ENCODE measurements around the gene PLSCR3.

The PLSCR3 gene

DNA sequence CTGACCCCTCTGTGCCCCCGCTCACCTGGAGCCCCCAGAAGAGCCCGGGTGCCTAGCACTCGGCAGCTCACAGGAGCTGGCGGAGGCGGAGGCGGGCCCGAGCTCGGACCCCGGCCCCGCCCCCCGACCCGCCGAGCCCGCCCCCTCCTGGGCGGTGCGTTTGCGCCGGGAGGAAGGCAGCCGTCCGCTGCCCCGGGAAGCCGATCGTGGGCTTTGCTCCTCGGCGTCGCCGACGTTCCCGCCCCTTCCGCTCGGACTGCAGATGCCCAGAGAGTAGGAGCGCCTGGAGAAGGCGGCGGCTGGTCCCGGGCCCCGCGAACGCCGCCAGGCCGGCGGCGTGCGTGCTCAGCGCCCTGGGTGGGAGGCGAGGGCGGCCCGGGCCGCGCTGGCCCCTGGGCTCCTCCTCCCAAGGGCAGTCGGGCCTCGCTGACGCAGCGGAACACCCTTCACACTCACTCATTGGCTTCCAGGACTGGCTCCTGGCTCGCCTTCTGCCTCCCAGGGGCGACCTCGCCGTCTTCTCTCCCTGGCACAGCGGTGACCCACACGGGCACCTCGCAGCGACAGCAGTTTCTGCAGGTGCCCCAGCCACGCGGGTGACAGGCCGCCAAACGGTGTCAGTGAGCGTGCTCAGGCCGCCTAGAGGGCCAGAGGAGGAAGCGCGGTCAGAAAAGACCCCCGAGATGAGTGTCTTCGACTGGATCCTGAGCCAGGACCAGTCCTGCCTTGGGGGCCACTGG lies at the start of gene PLSCR3:
TSS of gene PLSCR3 (minus strand) at position 74 of the 740 bp plus-strand sequence. CDS start 415 bp downstream, outside the sequence.
- peak; percentile 81 for DNase-seq

DNA sequence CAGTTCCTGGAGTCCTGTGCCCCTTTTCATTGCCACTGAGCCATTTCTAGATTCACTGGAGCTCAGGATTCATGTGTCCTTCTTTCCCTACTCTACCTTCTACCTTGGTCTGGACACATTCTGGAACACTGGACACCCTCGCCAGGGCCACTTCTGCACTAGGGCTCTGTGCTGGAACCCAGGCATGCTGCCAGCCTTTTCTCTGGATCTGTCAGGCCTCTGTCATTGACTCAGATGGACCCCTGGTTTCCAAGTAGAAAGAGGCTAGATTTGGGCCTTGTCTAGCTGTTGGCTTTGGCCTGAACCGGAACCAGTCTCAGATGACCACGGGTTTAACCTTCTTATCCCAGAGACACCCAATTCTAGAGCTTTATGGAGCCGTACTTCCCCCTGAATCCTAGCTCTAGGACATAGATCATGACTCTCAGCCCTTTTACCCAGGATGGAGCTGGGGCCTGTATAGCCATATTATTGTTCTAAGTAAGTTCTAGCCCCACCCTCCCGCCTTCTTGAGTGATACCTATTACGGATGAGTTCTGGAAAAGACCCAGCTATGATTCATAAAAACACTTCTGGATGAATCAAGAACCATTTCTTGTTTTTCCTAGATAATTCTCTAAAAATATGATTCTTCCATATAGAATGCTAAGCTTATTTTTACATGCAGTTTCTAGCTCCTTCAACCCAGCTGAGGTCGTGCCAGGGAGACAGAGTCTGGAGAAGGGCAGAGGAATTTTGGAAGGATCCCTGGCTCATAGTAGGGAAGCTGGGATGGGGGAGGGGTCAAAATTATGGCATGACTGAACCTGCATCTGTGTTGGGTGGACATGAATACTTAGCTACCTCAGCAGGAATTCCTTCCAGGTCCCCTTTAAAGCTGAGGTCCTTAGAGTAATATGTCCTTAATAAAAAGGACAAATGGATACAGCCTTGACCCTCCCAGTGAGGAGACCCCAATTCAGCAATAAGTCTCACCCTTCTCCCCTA lies 49.5 kb upstream of the PLSCR3 start:
- no peak for DNase-seq

DNA sequence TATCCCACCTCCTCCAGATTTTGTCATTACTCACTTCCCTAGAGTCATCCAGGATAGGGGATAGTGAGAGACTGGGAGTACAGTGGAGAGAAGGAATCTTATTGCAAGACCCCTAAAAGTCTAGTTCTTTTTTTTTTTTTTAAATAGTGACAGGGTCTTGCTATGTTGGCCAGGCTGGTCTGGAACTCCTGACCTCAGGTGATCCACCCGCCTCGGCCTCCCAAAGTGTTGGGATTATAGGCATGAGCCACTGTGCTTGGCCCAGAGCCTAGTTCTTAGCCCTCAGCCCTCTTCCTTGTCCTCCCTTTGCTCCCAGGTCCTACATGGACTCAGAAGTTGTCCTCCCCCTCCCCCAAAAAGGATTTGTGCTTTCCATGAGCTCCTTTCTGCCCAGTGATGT lies 47.8 kb upstream of the PLSCR3 start:
- no peak for DNase-seq

DNA sequence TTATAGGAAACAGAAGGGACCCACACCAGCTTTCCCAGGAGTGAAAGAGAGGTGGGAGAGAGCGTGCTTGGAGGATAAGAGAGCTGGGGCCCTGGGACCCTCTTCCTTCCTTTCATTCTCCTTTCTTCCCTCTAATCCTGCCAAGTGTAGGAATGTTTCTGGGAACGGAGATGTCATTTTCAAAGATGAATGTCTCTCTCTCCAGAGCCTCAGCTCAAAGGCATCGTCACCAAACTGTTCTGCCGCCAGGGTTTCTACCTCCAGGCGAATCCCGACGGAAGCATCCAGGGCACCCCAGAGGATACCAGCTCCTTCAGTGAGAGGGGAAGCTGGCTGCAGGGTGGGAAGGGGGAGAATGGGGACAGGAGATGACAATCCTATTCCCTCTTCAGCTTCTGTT lies 46.9 kb upstream of the PLSCR3 start:
- no peak for DNase-seq

DNA sequence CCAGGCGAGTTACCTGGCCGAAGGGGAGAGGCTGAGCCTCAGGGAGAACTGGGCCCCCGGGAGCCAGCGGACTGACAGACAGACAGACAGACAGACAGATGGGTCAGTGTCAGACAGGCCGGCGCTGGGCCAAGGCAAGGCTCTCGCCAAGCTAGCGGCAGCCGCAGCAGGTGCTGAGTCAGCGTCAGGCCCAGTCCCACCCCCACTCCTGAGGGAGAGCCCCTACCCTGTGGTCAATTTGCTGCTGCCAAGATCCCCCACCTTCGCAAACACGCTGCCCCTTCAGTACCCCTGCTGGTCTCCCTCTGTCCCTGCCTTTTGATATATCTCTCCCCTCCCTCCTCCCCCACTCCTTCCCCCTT lies 46.5 kb upstream of the PLSCR3 start:
- DNase-seq, result no peak

DNA sequence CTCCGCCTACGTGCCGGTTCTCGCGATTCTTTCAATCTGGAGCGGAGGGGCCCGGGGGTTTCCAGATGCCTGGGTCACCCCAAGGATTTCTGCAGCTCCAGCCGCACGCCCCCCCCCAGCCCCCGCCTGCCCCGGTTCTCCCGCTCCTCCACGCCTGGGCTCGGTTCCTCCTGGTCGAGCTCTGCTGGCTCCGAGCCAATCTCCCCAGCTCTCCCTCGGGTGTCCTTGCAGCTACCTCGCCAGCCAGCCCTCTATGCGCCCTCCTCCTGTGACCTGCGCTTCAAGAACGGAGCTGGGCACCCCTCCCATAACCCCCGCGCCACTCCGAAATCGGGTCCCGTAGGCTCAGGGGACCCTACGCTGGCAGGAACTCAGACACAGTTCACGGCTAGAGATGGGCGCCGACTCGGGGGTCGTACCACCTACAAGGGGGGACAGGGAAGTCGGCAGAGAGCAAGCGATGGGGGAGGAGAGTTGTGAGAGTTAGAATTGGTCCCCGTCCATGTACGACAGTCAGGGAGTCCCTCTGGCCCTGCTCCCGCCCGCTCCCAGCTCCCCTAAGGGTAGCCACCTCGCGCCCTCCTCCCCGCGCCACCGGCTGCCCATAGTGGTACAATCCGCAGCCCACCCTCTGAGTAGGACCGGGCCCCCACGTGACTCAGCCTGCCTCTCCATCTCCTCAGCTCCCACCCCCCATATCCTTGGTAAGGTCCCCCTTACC lies 45.9 kb upstream of the PLSCR3 start:
- DNase-seq, result peak; percentile 21

DNA sequence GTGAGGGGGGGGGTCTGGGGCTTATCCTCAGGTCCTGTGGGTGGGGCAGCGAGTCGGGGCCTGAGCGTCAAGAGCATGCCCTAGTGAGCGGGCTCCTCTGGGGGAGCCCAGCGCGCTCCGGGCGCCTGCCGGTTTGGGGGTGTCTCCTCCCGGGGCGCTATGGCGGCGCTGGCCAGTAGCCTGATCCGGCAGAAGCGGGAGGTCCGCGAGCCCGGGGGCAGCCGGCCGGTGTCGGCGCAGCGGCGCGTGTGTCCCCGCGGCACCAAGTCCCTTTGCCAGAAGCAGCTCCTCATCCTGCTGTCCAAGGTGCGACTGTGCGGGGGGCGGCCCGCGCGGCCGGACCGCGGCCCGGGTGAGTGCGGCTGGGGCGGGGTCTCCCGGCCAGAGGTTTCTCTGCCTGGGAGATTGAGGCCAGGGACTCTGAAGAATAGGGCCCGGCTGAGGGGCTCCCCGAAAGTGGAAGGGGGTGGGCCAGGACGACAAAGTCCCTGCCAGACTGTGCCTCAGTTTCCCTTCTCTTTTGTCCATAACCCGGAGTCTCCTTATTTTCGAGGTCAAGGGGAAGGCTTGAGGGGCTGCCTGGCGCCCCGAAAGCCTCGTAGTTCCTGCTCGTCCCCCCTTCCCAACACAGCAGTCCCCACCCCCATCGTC lies 45.3 kb upstream of the PLSCR3 start, which contains the start of gene FGF11:
TSS of gene FGF11 (plus strand) at position 51 of the 651 bp plus-strand sequence. CDS start at position 160, 109 bp downstream.
- no peak for DNase-seq

DNA sequence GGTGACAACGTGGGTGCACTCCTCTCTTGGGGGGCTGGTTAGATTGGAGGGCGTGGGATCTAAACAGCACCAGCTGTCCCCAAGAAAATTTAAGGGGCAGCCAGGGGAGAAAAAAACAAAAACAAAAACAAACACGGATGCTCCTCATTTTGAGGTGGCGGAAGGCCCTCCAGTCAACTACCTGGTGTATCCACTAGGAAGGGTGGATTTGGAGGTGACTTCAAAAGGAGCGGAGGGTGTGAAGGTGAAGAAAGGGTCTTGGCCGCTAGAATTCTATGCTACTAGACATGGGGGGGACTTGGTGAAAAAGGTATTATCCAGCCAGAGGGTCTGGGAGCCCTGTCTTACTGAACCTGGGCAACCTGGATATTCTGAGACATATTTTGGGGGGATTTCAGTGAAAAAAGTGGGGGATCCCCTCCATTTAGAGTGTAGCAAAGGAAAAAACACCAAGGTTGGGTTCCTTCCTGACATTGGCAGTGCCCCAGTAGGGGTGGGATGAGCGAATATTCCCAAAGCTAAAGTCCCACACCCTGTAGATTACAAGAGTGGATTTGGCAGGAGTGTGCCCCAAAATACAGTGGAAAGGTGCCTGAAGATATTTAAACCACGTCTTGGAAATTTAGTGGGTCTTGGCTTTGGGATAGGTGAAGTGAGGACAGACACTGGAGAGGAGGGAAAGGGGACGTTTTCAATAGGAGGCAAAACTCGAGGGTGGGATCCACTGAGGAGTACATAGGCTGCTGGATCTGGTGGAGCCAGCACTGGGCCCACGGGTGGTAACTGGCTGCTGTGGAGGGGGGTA lies 44.5 kb upstream of the PLSCR3 start:
- no peak for DNase-seq

DNA sequence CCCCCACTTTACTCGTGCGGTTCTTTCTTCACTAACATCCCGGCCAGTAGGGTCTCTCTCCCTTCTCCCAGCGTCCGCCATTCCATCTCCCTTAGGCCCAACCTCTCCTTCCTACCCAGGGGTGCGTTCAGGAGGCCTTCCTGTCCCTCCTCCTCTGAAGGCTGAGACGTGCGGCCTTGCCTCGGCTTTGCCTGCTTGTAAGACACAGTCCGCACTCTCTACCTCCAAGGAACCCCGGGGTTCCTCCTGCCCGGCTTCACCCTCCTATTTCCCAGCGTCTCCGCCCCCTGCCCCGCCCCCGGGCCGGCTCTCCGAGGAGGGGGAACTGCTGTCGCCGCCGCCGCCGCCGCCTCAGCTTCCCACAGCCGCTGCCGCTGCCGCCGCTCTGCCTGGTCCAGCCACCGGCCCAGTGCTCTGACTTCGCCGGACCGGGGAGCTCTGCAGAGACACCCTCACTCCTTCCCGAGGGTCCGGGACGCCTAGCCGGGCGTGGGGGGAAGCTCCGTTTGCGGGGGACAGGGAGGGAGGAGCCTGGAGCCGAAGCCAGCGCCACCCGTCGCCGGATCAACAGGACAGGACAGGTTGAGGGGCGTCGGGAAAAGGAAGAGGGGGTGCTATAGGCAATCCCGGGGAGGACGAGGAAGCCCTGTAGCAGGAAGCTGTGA lies 43.8 kb upstream of the PLSCR3 start:
- DNase-seq, result peak; percentile 35

DNA sequence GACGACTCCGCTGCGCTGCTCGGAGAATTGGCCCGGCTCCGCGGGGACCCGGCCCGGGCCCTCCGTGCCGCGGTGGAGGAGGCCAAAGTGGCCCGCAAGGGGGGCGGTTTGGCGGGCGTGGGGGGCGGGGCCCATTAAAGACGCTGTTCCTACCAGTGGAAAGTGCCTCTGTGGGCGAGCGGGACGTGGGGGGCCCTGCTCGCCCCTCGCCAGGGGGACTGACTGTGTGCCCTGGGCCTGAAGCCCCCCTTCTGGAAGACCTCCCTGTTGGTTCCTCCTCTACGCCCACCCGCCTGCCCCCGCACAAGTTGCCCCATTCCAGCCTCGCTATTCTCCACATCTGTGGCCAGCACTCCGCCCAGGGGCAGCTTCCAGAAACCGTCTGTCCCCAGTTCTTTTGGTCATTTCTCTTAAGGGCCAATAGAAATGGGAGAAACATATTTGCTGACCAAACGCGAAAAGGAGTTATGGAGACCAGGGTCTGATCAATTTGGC lies 43.1 kb upstream of the PLSCR3 start:
- no peak for DNase-seq

DNA sequence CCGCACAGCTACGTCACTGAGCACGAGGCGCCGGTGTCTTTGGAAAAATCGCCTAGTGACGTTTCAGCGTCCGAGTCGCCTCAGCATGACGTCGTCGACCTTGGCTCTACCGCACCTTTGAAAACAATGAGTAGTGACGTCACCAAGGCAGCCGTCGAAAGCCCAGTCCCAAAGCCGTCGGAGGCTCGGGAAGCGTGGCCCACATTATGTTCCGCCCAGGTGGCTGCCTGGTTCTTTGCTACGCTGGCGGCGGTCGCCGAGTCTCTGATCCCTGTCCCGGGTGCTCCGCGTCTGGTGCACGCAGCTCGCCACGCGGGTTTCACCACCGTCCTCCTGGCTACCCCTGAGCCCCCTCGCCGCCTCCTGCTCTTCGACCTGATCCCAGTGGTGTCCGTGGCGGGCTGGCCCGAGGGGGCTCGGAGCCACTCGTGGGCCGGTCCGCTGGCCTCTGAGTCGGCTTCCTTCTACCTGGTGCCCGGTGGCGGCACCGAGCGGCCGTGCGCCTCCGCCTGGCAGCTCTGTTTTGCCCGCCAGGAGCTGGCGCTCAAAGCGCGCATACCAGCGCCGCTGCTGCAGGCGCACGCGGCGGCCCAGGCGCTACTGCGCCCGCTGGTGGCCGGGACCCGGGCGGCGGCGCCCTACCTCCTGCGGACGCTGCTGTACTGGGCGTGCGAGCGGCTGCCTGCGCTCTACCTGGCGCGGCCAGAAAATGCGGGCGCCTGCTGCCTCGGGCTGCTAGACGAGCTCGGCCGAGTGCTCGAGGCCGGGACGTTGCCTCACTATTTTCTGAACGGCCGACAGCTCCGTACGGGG lies 42.4 kb upstream of the PLSCR3 start:
- DNase-seq, result peak; percentile 81

DNA sequence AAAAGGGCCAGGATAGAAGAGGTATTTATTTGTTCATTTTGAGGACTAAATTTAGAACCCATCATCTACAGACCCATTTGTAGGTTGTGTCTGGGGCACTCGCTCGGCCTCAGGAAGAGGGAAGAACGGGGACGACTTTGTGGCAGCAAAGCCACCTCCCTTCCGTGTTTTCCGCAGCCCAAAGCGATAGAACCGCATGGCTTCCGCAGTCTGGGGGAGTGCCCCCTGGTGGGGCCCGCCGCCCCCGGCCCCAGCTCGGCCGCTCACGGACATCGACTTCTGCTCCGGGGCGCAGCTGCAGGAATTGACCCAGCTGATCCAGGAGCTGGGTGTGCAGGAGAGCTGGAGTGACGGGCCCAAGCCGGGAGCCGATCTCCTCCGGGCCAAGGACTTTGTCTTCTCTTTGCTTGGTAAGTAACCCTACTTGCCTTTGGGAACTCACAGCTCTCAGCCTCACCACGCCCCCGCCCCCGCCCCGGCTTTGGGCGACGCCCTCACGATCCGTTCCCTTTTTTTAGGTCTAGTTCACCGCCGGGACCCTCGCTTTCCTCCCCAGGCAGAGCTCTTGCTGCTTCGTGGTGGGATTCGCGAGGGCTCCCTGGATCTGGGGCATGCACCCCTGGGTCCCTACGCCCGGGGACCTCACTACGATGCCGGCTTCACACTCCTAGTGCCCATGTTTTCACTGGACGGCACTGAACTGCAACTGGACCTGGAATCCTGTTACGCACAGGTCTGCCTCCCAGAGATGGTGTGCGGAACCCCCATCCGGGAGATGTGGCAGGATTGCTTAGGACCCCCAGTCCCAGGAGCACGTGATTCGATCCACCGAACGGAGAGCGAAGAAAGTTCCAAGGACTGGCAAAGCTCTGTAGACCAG lies 41.6 kb upstream of the PLSCR3 start:
- DNase-seq, result peak; percentile 63

DNA sequence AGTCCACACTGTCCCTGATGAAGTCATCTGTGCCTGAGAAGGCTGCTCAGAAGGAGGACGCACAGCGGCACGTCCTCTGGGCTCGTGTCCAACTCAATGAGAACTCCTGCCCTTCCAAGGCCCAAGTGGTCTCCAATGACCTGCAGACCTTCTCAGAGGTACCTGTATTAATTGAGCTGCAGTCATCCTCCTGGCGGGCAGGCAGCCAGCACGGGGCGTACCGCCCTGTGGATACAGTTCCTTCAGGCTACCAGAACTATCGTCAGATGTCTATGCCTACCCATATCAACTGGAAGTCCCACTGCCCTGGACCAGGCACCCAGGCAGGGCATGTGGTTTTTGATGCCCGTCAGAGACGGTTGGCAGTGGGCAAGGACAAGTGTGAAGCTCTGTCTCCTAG lies 38.0 kb upstream of the PLSCR3 start:
- no peak for DNase-seq

DNA sequence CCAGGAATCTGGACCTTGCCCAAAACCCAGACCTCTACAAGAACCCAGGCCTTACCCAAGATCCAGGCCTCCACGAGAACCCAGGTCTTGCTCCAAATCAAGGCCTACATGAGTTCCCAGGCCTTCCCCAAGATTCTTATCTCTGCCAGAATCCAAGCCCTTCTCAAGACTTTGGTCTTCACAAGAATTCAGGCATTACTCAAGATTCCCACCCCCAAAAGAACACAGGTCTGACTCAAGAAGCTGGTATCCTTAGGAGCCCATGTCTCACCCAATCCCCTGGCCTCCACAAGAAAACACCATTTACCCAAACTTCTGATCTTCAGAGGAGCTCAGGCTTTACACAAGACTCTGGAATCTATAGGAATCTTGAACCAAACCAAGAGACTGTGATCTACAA lies 36.9 kb upstream of the PLSCR3 start:
- DNase-seq, result no peak

DNA sequence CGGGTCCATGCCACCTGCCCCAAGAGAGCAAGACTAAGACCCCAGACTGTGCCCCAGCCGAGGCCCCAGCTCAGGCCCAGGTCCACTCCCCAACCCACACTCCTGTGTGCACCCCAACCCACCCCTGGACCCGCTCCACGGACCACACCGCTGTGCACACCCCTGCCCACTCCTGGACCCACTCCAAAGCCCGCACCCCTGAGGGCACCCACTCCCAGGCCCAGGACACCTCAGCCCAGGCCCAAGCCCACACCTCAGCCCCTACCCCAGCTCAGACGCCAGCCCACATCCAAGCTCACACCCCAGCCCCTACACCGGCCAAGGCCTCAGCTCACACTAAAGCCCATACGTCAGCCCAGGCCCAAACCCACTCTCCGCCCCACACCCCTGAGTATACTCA lies 35.4 kb upstream of the PLSCR3 start:
- DNase-seq, result no peak

DNA sequence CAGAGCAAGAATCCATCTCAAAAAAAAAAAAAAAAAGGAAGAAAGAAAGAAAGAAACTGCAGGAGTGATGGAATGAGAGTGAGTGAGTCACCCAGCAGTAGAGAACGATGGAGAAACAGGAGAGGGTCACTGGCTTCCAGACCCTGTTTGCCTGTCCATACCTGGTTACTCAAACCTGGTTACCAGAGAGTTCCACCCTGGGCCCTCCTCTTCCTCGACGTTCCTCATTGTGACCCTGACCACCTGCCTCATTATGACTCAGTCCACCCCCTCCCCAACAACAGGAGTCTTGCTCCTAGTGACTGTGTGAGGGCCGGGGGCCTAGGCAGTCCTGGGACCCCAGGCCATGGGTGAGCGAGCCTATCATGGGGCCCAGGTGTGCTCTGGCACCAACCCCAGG lies 34.2 kb upstream of the PLSCR3 start, which contains the start of gene SPEM3:
TSS of gene SPEM3 (plus strand) at position 301 of the 400 bp plus-strand sequence. CDS start at position 347, 46 bp downstream.
- DNase-seq, result no peak

DNA sequence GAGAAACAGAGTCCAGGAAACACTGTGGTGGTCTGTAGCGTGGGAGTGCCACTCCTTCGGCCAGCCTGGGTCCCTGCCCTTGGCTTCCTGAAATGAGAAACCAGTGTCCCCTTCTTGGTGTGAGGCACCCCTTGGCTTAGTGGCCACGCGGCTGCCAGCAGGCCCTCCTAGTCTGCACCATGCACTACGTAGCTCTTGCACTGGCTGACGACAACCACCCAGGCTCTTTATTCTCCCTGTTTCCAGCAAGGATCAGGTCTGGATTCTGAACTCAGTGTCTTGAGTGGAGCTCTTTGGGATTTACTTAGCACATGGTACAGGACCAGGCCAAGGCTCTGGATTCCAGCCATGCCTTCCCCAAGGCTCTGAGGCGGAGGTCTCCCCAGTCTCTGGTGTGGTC lies 33.2 kb upstream of the PLSCR3 start:
- DNase-seq, result no peak

DNA sequence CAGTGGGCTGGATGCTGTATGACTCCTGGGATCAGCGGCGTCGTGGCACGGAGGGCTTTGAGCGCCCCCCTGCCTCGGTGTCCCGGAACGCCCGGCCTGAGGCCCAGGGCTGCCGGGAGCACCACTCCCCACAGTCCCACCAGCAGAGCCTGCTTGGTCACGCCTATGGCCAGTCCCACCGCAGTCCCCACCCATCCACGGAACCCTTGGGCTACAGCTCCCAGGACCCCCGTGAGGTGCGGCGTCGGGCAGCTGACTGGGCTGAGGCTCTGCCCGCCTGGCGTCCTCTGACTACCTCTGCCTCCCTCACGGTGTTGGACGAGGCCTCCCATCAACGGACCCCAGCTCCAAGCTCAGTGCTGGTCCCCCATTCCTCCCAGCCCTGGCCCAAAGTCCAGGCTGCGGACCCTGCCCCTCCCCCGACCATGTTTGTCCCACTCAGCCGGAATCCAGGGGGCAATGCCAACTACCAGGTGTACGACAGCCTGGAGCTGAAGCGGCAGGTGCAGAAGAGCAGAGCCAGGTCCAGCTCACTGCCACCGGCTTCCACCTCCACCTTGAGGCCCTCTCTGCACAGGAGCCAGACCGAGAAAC lies 32.7 kb upstream of the PLSCR3 start:
- no peak for DNase-seq
